ENCODE data around the gene C1orf210. TPM values are rescaled to one million over a fixed set of nuclear protein-coding genes. Genes with fewer than 3 reads are reported as not detected.

Gene C1orf210
- total RNA-seq, 1 donor from 2014 or later = not detected

DNA sequence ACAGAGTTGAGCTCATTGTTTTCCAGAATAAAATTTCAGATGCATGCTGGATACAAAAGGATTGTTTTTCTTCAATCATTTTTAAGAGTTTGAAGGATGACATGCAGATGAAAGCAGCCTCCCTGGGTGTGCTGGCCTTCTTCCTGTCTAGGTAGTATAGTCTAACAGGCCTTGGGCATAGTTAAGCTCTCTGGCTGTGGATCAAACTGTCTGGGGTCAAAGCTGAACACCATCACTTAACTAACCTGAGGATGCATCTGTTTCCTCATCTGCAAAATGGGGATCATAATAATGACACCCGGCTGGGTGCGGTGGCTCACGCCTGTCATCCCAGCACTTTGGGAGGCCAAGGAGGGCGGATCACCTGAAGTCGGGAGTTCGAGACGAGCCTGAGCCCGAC lies 9.4 kb upstream of the C1orf210 start:
- no peak for DNase-seq
- Mint-ChIP-seq H3K27me3 (no peaks in the 10 kb centered on the region), H3K27ac (peak overlapping the region; percentile 82), H3K4me3 (peak overlapping the region; percentile 8), H3K4me1 (peaks cover 25% of the 10 kb centered on the region), H3K9me3 (no peaks in the 10 kb centered on the region), H3K36me3 (ENCODE audit: low read depth) (no peaks in the 10 kb centered on the region)
- intact Hi-C loops (cut with micrococcal nuclease) = loop anchor here (1.0 to 5.0 kb wide), 2 partner anchors 38 to 64 kb away; partner anchors contain the start of gene CDC20

GRCh38 chr1:43293896-43294760 lies 8.7 kb upstream of the C1orf210 start:
- peaks cover 25% of the 10 kb centered on the region for H3K4me1 Mint-ChIP-seq
- no peaks in the 10 kb centered on the region for H3K36me3 Mint-ChIP-seq (ENCODE audit: low read depth)
- no peaks in the 10 kb centered on the region for H3K9me3 Mint-ChIP-seq
- peak overlapping the region; percentile 82 for H3K27ac Mint-ChIP-seq
- no peak for DNase-seq
- H3K27me3 Mint-ChIP-seq = no peaks in the 10 kb centered on the region
- no peak overlapping the region for H3K4me3 Mint-ChIP-seq
- intact Hi-C loops (cut with micrococcal nuclease) = no loop called here

DNA sequence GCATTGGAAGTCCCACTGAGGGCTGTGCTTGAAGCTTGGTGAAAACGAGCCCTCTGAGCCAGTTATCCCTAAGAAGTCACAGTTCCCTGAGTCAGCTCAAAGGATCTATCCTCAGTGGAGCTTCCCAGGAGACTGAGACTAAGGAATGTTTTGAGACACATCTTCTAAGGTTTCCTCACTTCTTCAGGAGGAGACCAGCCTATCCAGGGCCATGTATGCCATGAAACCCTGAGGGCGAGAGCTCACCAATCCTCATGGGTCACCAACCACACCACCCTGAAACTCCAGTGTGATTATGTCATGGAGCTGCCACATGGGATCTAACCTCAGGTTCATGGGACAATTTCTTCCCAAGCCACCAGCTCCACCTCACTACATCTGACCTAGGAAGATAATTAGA lies 7.8 kb upstream of the C1orf210 start:
- Mint-ChIP-seq H3K4me3 (no peak overlapping the region), H3K4me1 (peaks cover 25% of the 10 kb centered on the region), H3K27ac (peak overlapping the region; percentile 59), H3K27me3 (peaks cover 3% of the 10 kb centered on the region), H3K9me3 (no peaks in the 10 kb centered on the region), H3K36me3 (ENCODE audit: low read depth) (no peaks in the 10 kb centered on the region)
- DNase-seq = no peak
- intact Hi-C loops (cut with micrococcal nuclease) = no loop called here

GRCh38 chr1:43292679-43293078 lies 7.3 kb upstream of the C1orf210 start:
- H3K4me3 Mint-ChIP-seq = no peak overlapping the region

DNA sequence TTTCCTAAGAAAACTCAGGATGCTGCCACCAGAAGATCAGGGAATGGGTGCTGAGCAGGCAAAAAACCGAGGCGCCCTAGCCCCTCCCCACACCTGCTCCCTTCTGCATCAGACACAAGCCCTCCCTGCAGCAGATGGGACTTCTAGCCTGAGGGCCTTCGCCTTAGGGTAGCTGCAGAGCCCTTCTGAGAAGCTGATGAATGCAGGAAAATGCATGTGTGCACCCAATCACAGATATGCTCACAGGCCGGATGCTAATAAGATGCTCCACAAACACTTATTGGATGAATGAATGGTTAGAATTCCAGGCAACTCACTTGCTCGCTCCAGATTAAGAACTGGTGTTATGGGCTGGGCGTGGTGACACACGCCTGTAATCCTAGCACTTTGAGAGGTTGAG lies 6.8 kb upstream of the C1orf210 start:
- Mint-ChIP-seq H3K27me3 (peaks cover 9% of the 10 kb centered on the region), H3K27ac (no peak overlapping the region), H3K4me3 (no peak overlapping the region), H3K36me3 (ENCODE audit: low read depth) (no peaks in the 10 kb centered on the region), H3K9me3 (no peaks in the 10 kb centered on the region), H3K4me1 (peaks cover 25% of the 10 kb centered on the region)
- intact Hi-C loops (cut with micrococcal nuclease) = no loop called here
- DNase-seq = no peak

More at GRCh38 chr1:43292679-43293078, 7.3 kb upstream of the C1orf210 start:
- H3K27ac Mint-ChIP-seq = no peak overlapping the region
- intact Hi-C loops (cut with micrococcal nuclease) = no loop called here
- H3K4me1 Mint-ChIP-seq = peaks cover 25% of the 10 kb centered on the region
- no peaks in the 10 kb centered on the region for H3K9me3 Mint-ChIP-seq
- no peaks in the 10 kb centered on the region for H3K36me3 Mint-ChIP-seq (ENCODE audit: low read depth)
- DNase-seq = no peak
- H3K27me3 Mint-ChIP-seq = peaks cover 6% of the 10 kb centered on the region

DNA sequence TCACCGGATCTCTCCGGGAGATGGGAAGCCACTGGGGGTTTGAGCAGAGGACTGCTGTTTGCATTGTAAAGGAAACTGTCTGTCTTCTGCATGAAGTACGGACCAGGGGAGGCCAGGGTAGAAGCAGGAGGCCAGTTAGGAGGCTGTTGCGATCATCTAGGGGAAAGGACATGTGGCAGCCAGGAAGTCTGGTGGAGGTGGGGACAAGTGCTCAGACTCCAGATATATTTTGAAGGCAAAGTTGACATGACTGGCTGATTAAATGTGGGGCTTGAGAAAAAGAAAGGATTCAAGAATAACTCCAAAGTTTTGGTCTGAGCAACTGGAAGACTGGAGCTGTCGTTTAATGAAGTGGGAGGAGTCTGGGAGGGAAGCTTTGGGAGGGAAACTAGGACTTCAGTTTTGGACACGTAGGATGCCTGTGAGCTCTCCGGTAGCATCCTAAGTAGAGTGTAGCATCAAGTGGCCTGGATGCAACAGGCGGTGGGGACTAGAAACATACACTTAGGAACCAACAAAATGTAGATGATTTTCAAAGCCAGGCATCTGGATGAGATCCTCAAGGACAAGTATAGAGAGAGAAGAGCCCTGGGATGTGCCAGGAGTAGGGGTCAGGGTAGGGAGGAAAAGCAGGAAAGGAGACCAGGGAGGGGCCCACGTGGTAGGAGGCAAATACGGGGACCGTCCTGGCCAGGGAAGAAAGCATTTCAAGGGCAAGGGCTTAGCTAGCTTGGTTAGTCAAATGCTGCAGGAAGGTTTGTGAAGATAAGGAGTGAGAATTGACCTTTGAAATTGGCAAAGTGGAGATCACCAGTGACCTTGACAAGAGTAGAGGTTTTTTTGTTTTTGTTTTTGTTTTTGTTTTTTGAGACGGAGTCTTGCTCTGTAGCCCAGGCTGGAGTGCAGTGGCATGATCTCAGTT lies 3.7 kb upstream of the C1orf210 start:
- no peak overlapping the region for H3K27ac Mint-ChIP-seq
- DNase-seq = no peak
- H3K36me3 Mint-ChIP-seq (ENCODE audit: low read depth) = no peaks in the 10 kb centered on the region
- H3K27me3 Mint-ChIP-seq = peaks cover 10% of the 10 kb centered on the region
- H3K4me3 Mint-ChIP-seq = no peak overlapping the region
- intact Hi-C loops (cut with micrococcal nuclease) = no loop called here
- H3K9me3 Mint-ChIP-seq = no peaks in the 10 kb centered on the region
- H3K4me1 Mint-ChIP-seq = peaks cover 3% of the 10 kb centered on the region

- DNase-seq = no peak
- H3K27ac Mint-ChIP-seq = no peak overlapping the region
- no peaks in the 10 kb centered on the region for H3K9me3 Mint-ChIP-seq
- no peaks in the 10 kb centered on the region for H3K36me3 Mint-ChIP-seq (ENCODE audit: low read depth)
- H3K4me1 Mint-ChIP-seq = peaks cover under 1% of the 10 kb centered on the region
- no peak overlapping the region for H3K4me3 Mint-ChIP-seq
- intact Hi-C loops (cut with micrococcal nuclease) = no loop called here
- peaks cover 10% of the 10 kb centered on the region for H3K27me3 Mint-ChIP-seq
Measured at GRCh38 chr1:43288058-43288784, 2.8 kb upstream of the C1orf210 start.

DNA sequence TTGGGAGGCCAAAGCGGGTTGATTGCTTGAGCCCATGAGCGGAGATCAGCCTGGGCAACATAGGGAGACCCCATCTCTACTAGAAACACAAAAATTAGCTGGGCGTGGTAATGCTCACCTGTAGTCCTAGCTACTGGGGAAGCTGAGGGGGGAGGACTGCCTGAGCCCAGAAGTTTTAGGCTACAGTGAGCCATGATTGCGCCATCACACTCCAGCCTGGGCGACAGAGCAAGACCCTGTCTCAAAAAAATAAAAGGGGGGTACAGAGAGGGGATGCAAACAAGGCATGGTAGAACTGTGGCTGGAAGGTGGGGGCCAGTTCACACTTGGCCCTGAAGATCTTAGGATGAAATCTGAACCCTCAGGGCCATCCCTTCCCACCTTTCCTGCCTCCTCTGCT lies 1.2 kb upstream of the C1orf210 start:
- Mint-ChIP-seq H3K36me3 (ENCODE audit: low read depth) (no peaks in the 10 kb centered on the region), H3K4me3 (no peak overlapping the region), H3K27ac (no peak overlapping the region), H3K9me3 (no peaks in the 10 kb centered on the region), H3K27me3 (peaks cover 10% of the 10 kb centered on the region), H3K4me1 (no peaks in the 10 kb centered on the region)
- no peak for DNase-seq
- intact Hi-C loops (cut with micrococcal nuclease) = no loop called here

DNA sequence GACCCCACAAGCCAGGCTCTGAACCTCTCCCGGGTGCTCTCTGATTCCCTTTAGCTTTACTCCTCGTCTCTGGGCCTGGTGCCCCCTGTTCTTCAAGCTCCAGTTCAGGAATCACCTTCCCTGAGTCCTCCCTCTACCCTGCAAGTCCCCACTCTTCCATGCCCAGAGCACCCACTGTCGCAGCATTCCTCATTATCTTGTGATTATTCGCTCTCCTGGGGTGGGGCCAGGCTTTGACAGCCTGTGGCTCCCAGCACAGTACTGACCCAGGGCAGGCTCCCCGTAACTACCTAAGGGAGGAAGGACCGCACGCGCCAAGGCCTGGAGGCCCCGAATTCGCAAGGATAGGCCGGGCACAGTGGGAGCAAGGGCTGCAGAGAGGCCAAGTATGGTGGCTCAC lies 734 bp upstream of the C1orf210 start:
- no peak overlapping the region for H3K27ac Mint-ChIP-seq
- H3K9me3 Mint-ChIP-seq = no peaks in the 10 kb centered on the region
- intact Hi-C loops (cut with micrococcal nuclease) = no loop called here
- DNase-seq = no peak
- peaks cover 10% of the 10 kb centered on the region for H3K27me3 Mint-ChIP-seq
- no peaks in the 10 kb centered on the region for H3K4me1 Mint-ChIP-seq
- no peaks in the 10 kb centered on the region for H3K36me3 Mint-ChIP-seq (ENCODE audit: low read depth)
- H3K4me3 Mint-ChIP-seq = no peak overlapping the region

GRCh38 chr1:43284546-43285110 lies 753 bp downstream of the C1orf210 start:
- Mint-ChIP-seq H3K27ac (no peak overlapping the region), H3K36me3 (ENCODE audit: low read depth) (no peaks in the 10 kb centered on the region), H3K27me3 (peaks cover 14% of the 10 kb centered on the region), H3K4me3 (no peak overlapping the region), H3K4me1 (no peaks in the 10 kb centered on the region), H3K9me3 (no peaks in the 10 kb centered on the region)
- DNase-seq = no peak
- intact Hi-C loops (cut with micrococcal nuclease) = no loop called here

- H3K27me3 Mint-ChIP-seq = peaks cover 14% of the 10 kb centered on the region
- H3K27ac Mint-ChIP-seq = no peak overlapping the region
- intact Hi-C loops (cut with micrococcal nuclease) = no loop called here
- H3K9me3 Mint-ChIP-seq = no peaks in the 10 kb centered on the region
- no peaks in the 10 kb centered on the region for H3K36me3 Mint-ChIP-seq (ENCODE audit: low read depth)
- no peaks in the 10 kb centered on the region for H3K4me1 Mint-ChIP-seq
- no peak for DNase-seq
- no peak overlapping the region for H3K4me3 Mint-ChIP-seq
Measured at GRCh38 chr1:43284065-43284464, 1.3 kb downstream of the C1orf210 start.

GRCh38 chr1:43282220-43283195 lies 2.9 kb downstream of the C1orf210 start:
- Mint-ChIP-seq H3K36me3 (ENCODE audit: low read depth) (no peaks in the 10 kb centered on the region), H3K4me1 (no peaks in the 10 kb centered on the region), H3K27me3 (peaks cover 7% of the 10 kb centered on the region), H3K9me3 (no peaks in the 10 kb centered on the region), H3K4me3 (no peak overlapping the region), H3K27ac (no peak overlapping the region)
- no peak for DNase-seq
- intact Hi-C loops (cut with micrococcal nuclease) = no loop called here

Measured in activated CD4-positive, alpha-beta T cell treated with anti-CD3 and anti-CD28 coated beads, Interleukin-2, amount 10 ng/mL, durations not matched to agents 24 days and 14 days (primary cell).